ENCODE results near the gene P2RY8. TPM values are rescaled to one million over a fixed set of nuclear protein-coding genes. Genes with fewer than 3 reads are reported as not detected.
"Not testable (repeated sequence)": the region's sequence is repeated elsewhere in the genome, so short reads cannot be mapped to it uniquely, and the experiment has no call there.

Gene P2RY8
- total and polyA plus RNA-seq, 10 donors = 8.1 to 32.2 (median 26.5) TPM

DNA sequence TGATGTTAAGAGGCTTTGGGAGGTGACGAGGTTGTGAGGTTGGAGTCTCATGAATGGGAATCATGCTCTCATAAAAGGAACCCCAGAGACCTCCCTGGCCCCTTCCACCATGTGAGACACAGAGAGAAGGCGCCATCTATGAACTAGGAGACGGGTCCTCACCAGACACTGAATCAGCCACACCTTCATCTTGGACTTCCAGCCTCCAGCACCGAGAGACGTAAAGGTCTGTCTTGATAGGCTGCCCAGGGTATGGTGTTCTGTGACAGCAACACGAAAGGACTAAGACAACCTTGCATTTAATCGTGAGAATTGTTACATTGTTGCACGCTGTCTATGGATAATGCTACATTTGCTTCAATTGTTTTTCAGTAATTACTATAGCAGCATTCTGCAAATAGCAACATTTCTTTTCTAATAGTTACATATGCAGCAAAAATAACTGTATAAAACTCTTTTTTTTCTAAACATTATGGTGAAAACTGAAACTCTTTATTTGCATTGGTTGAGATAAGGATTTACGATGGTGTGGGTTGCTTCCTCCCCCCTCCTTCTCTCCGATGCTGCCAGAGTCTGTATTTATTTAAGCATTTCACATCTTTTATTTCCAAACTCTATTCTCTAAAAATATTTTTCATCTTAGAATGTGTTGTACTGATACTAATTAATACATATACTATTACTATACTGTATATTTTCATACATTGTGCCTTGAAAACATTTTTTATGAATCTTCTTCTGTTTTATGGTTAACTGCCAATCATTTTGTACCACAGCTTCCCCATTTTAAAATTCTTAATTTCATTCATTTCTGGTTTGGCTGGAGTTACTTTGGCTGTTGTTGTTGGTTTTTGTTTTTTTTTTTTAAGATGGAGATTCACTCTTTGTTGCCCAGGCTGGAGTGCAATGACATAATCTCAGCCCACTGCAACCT is 28.0 kb upstream of the P2RY8 start:
- peaks cover 0 to 13% (median 5%) of the 10 kb centered on the region in 6 donors for H3K4me1 ChIP-seq
- H3K9me3 ChIP-seq = no peaks in the 10 kb centered on the region
- TF ChIP-seq POLR2A (IDR thresholded peaks at IDR 0.05) = no peak
- H3K27ac ChIP-seq = no peak overlapping the region
- 35 to 62% (median 45%) methylated on average over 10 of the region's 10 CpGs for WGBS, 5 donors
- intact Hi-C loops (cut with DNase I; ENCODE audit: low total_unique reads) = no loop called here
- H3K36me3 ChIP-seq = no peaks in the 10 kb centered on the region
- no peak for DNase-seq
- no peak overlapping the region for H3K4me3 ChIP-seq
- no peaks in the 10 kb centered on the region for H3K27me3 ChIP-seq (replicated peaks in 1 of 7)

DNA sequence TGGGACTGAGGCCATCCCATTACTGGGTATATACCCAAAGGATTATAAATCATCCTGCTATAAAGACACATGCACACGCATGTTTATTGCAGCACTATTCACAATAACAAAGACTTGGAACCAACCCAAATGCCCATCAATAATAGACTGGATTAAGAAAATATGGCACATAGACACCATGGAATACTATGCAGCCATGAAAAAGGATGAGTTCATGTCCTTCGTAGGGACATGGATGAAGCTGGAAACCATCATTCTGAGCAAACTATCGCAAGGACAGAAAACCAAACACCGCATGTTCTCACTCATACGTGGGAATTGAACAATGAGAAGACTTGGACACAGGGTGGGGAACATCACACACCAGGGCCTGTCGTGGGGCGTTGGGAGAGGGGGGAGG is 27.1 kb upstream of the P2RY8 start:
- intact Hi-C loops (cut with DNase I; ENCODE audit: low total_unique reads); H3K27me3 ChIP-seq (replicated peaks in 1 of 7); DNase-seq; H3K36me3 ChIP-seq; H3K27ac ChIP-seq; H3K9me3 ChIP-seq; H3K4me3 ChIP-seq: not testable (repeated sequence)
- H3K4me1 ChIP-seq = peaks cover 0 to 12% (median 5%) of the 10 kb centered on the region in 6 donors
- WGBS, 5 donors = 91 to 93% (median 91%) methylated on average over 7 of the region's 7 CpGs

DNA sequence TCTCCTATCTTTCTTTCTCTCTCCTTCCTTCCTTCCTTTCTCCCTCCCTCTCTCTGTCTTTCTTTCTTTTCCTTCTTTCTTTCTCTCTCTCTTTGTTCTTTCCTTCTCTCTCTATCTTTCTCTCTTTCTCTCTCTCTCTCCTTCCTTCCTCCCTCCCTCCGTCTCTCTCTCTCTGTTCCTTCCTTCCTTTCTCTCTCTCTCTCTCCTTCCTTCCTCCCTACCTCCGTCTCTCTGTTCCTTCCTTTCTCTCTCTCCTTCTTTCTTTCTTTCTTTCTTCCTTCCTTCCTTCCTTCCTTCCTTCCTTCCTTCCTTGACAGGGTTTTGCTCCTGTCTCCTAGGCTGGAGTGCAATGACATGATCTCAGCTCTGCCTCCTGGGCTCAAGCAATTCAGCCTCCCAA is 24.2 kb upstream of the P2RY8 start:
- no peak for DNase-seq
- H3K27ac ChIP-seq = no peak overlapping the region
- peaks cover 0 to 3% (median 0%) of the 10 kb centered on the region in 8 donors for H3K9me3 ChIP-seq
- no peaks in the 10 kb centered on the region for H3K27me3 ChIP-seq (replicated peaks in 1 of 7)
- no peaks in the 10 kb centered on the region for H3K36me3 ChIP-seq
- H3K4me1 ChIP-seq = peaks cover 0 to 14% (median 5%) of the 10 kb centered on the region in 6 donors
- intact Hi-C loops (cut with DNase I; ENCODE audit: low total_unique reads) = no loop called here
- no peak overlapping the region for H3K4me3 ChIP-seq
- WGBS, 5 donors = 9 to 39% (median 18%) methylated on average over 2 of the region's 2 CpGs
- TF ChIP-seq POLR2AphosphoS5 (IDR thresholded peaks at IDR 0.05) (no peak), POLR2A (IDR thresholded peaks at IDR 0.05) (no peak)
- TF ChIP-seq, protein P1, sequence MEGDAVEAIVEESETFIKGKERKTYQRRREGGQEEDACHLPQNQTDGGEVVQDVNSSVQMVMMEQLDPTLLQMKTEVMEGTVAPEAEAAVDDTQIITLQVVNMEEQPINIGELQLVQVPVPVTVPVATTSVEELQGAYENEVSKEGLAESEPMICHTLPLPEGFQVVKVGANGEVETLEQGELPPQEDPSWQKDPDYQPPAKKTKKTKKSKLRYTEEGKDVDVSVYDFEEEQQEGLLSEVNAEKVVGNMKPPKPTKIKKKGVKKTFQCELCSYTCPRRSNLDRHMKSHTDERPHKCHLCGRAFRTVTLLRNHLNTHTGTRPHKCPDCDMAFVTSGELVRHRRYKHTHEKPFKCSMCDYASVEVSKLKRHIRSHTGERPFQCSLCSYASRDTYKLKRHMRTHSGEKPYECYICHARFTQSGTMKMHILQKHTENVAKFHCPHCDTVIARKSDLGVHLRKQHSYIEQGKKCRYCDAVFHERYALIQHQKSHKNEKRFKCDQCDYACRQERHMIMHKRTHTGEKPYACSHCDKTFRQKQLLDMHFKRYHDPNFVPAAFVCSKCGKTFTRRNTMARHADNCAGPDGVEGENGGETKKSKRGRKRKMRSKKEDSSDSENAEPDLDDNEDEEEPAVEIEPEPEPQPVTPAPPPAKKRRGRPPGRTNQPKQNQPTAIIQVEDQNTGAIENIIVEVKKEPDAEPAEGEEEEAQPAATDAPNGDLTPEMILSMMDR (IDR thresholded peaks at IDR 0.05 in 8 of 11, conservative IDR thresholded peaks at IDR 0.05 in 3 of 11) = no peak

DNA sequence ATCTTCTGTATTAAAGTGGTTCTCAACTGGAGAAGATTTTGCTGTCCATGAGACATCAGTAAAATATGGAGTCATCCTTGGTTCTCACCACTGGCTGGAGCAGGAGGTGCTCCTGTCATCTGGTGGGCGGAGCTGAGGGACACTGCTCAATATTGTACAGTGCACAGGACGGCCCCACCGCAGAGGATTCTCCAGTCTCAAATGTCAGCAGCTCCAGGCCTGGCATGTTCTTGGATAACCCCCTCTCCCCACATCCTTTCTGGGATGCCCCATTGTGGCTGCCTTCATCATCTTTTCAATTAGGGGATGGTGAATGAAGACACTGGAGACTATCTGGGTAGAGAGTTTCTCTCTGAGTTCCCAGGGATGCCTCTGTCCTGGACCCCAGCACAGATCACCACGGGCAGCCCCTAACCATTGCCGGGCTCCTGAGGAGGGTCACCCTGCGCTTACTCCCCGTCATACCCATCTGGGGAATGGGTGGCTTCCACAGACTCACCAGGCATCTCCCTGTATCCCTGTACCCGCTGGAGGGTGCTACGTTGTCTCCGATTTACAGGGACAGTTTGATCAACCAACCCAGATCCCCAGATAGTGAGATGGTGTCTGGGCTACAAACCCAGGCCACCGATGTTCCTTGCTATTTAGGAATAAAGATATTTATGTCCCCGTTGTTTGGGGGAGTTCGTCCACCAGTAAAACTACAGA is 21.9 kb upstream of the P2RY8 start:
- H3K36me3 ChIP-seq = no peaks in the 10 kb centered on the region
- peaks cover 0 to 23% (median 12%) of the 10 kb centered on the region in 6 donors for H3K4me1 ChIP-seq
- H3K27me3 ChIP-seq (replicated peaks in 1 of 7) = no peaks in the 10 kb centered on the region
- H3K9me3 ChIP-seq = peaks cover 0 to 10% (median 4%) of the 10 kb centered on the region in 8 donors
- WGBS, 5 donors = 83 to 93% (median 89%) methylated on average over 13 of the region's 13 CpGs
- no peak overlapping the region for H3K4me3 ChIP-seq
- no peak for DNase-seq
- TF ChIP-seq, protein P1 (IDR thresholded peaks at IDR 0.05 in 8 of 11, conservative IDR thresholded peaks at IDR 0.05 in 3 of 11) = no peak
- TF ChIP-seq POLR2AphosphoS5 (IDR thresholded peaks at IDR 0.05) (no peak), POLR2A (IDR thresholded peaks at IDR 0.05) (no peak)
- H3K27ac ChIP-seq = no peak overlapping the region
- intact Hi-C loops (cut with DNase I; ENCODE audit: low total_unique reads) = no loop called here

DNA sequence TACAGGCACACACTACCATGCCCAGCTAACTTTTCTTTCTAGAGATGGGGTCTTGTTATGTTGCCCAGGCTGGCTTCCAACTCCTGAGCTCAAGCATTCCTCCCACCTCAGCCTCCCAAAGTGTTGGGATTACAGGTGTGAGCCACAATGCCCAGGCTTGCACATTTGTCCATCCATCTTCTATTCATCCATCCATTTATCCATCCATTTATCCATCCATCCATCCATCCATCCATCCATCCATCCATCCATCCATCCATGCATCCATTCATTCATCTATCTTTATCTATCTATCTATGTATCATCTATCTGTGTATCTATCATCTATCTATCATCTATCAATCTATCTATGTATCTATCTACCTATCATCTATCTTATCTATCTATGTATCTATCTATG is 20.5 kb upstream of the P2RY8 start:
- H3K27me3 ChIP-seq (replicated peaks in 1 of 7); DNase-seq; H3K4me3 ChIP-seq; H3K27ac ChIP-seq; intact Hi-C loops (cut with DNase I; ENCODE audit: low total_unique reads); H3K36me3 ChIP-seq: not testable (repeated sequence)
- H3K9me3 ChIP-seq = peaks cover 0 to 18% (median 5%) of the 10 kb centered on the region in 8 donors
- H3K4me1 ChIP-seq = peaks cover 0 to 30% (median 12%) of the 10 kb centered on the region in 6 donors

Measured in spleen (tissue), 11 donors.